ENCODE data around the gene KAT2B.

- TF ChIP-seq CTCF (IDR thresholded peaks at IDR 0.05) = no peak
- TF ChIP-seq ZFX (IDR thresholded peaks at IDR 0.05; ENCODE audit: borderline replicate concordance) = no peak
Observed at GRCh38 chr3:20043396-20043795, 3.1 kb downstream of the KAT2B start.
